ENCODE results near the gene PRDM15.
A peak's percentile ranks its signal among the peaks of the same experiment; 100 is the strongest.

PRDM15 gene

GRCh38 chr21:41769933-41770332, 109.2 kb downstream of the PRDM15 start:
- DNase-seq (ENCODE audit: low read depth, low spot score) = no peak
- H3K27ac ChIP-seq = no peak overlapping the region

- no peak overlapping the region for H3K27ac ChIP-seq
- DNase-seq (ENCODE audit: low read depth, low spot score) = no peak
These were observed 109.6 kb downstream of the PRDM15 start for GRCh38 chr21:41769521-41769920.

GRCh38 chr21:41769111-41769510, 110.0 kb downstream of the PRDM15 start:
- peak overlapping the region; percentile 86 for H3K27ac ChIP-seq
- DNase-seq (ENCODE audit: low read depth, low spot score) = no peak

- peak overlapping the region; percentile 86 for H3K27ac ChIP-seq
- DNase-seq (ENCODE audit: low read depth, low spot score) = peak; percentile 77
These were observed 110.6 kb downstream of the PRDM15 start for GRCh38 chr21:41768437-41769042.

GRCh38 chr21:41767606-41768436, 111.3 kb downstream of the PRDM15 start:
- no peak for DNase-seq (ENCODE audit: low read depth, low spot score)
- H3K27ac ChIP-seq = peak overlapping the region; percentile 86

- DNase-seq (ENCODE audit: low read depth, low spot score) = peak; percentile 72
- peak within 1 kb of the TSS; percentile 86 for H3K27ac ChIP-seq
These were observed 112.1 kb downstream of the PRDM15 start, which contains the start of gene RIPK4 for GRCh38 chr21:41766883-41767605. TSS of gene RIPK4 (minus strand) at chr21:41767052. CDS start at chr21:41767041, 11 bp downstream.

- no peak for DNase-seq (ENCODE audit: low read depth, low spot score)
- peak overlapping the region; percentile 86 for H3K27ac ChIP-seq
These were observed 112.9 kb downstream of the PRDM15 start for GRCh38 chr21:41765973-41766882.

- no peak for DNase-seq (ENCODE audit: low read depth, low spot score)
- peak overlapping the region; percentile 86 for H3K27ac ChIP-seq
These were observed 113.7 kb downstream of the PRDM15 start for GRCh38 chr21:41765420-41765821.

- peak overlapping the region; percentile 86 for H3K27ac ChIP-seq
- DNase-seq (ENCODE audit: low read depth, low spot score) = no peak
These were observed 114.4 kb downstream of the PRDM15 start for GRCh38 chr21:41764558-41765419.

GRCh38 chr21:41763996-41764395, 115.1 kb downstream of the PRDM15 start:
- H3K27ac ChIP-seq = peak overlapping the region; percentile 86
- no peak for DNase-seq (ENCODE audit: low read depth, low spot score)

GRCh38 chr21:41763398-41763931, 115.7 kb downstream of the PRDM15 start:
- peak overlapping the region; percentile 86 for H3K27ac ChIP-seq
- no peak for DNase-seq (ENCODE audit: low read depth, low spot score)

GRCh38 chr21:41762753-41763152, 116.4 kb downstream of the PRDM15 start:
- H3K27ac ChIP-seq = peak overlapping the region; percentile 86

GRCh38 chr21:41761934-41762635, 117.1 kb downstream of the PRDM15 start:
- no peak for DNase-seq (ENCODE audit: low read depth, low spot score)
- H3K27ac ChIP-seq = peak overlapping the region; percentile 86

More at GRCh38 chr21:41762753-41763152, 116.4 kb downstream of the PRDM15 start:
- no peak for DNase-seq (ENCODE audit: low read depth, low spot score)

- peak overlapping the region; percentile 86 for H3K27ac ChIP-seq
These were observed 117.8 kb downstream of the PRDM15 start for GRCh38 chr21:41761211-41761933.

GRCh38 chr21:41760411-41760810, 118.7 kb downstream of the PRDM15 start:
- no peak for DNase-seq (ENCODE audit: low read depth, low spot score)

More at GRCh38 chr21:41761211-41761933, 117.8 kb downstream of the PRDM15 start:
- DNase-seq (ENCODE audit: low read depth, low spot score) = no peak

GRCh38 chr21:41759926-41760325, 119.2 kb downstream of the PRDM15 start:
- no peak for DNase-seq (ENCODE audit: low read depth, low spot score)
- H3K27ac ChIP-seq = no peak overlapping the region

More at GRCh38 chr21:41760411-41760810, 118.7 kb downstream of the PRDM15 start:
- no peak overlapping the region for H3K27ac ChIP-seq

GRCh38 chr21:41759214-41759840, 119.8 kb downstream of the PRDM15 start:
- no peak for DNase-seq (ENCODE audit: low read depth, low spot score)
- no peak overlapping the region for H3K27ac ChIP-seq

Data from epithelial cell of prostate (primary cell).